Renal pelvis (tissue), 4 donors: Measurements from ENCODE around the gene SLC25A31. TPM values are rescaled to one million over a fixed set of nuclear protein-coding genes. Genes with fewer than 3 reads are reported as not detected.

ENCODE experiments used
- DNase-seq: peaks from one replicate; pipeline ENCODE4 v3.0.0-alpha.2; 2013
- polyA plus RNA-seq, 3 donors: library from polyadenylated mRNA; unstranded; fragments of 120-200 nt; gene quantifications; one replicate each; pipeline ENCODE4 v1.2.1, GENCODE V29; 2013; ENCODE audit not compliant: insufficient read length in 3 of 3

The SLC25A31 gene
- polyA plus RNA-seq, 3 donors = not detected

- DNase-seq = no peak
Measured at GRCh38 chr4:127776620-127777019, 46.4 kb downstream of the SLC25A31 start.

- DNase-seq = no peak
Measured at GRCh38 chr4:127777487-127777886, 47.3 kb downstream of the SLC25A31 start.

GRCh38 chr4:127778102-127778501 is 47.9 kb downstream of the SLC25A31 start:
- peak; percentile 4 for DNase-seq

DNA sequence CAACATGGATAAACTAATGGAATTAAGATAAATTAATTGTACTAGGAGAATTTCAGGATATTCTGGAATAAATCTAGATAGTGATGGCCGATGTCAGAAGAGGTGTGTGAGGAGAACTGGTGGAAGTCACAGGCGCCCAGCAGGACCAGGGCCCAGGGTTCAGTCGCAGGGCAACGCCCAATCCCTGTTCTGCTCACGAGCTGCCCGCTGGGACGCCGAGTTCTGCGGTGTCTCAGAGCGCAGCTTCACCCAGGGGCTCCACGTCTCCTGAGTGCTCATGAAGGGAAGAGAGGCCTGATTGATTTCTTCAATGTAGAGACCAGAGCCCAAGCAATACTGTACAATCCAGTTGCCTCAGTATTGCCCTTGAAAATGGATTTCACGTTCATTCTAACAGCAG is 50.4 kb downstream of the SLC25A31 start:
- no peak for DNase-seq

- DNase-seq = peak; percentile 39
Measured at GRCh38 chr4:127781300-127782024, 51.3 kb downstream of the SLC25A31 start.

DNA sequence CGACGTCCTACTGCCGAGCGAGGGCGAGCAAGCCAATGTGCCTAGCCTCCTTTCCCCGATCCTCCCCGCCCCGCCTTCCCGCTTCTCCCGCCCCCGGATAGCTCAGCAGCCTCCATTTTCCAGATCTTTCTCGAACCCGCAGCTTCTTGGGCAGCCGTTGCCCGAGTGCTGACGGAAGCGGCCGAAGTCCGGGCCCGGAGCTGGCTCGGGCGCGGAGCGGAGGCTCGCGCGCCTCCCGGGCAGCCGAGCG is 51.8 kb downstream of the SLC25A31 start:
- DNase-seq = peak; percentile 87

DNA sequence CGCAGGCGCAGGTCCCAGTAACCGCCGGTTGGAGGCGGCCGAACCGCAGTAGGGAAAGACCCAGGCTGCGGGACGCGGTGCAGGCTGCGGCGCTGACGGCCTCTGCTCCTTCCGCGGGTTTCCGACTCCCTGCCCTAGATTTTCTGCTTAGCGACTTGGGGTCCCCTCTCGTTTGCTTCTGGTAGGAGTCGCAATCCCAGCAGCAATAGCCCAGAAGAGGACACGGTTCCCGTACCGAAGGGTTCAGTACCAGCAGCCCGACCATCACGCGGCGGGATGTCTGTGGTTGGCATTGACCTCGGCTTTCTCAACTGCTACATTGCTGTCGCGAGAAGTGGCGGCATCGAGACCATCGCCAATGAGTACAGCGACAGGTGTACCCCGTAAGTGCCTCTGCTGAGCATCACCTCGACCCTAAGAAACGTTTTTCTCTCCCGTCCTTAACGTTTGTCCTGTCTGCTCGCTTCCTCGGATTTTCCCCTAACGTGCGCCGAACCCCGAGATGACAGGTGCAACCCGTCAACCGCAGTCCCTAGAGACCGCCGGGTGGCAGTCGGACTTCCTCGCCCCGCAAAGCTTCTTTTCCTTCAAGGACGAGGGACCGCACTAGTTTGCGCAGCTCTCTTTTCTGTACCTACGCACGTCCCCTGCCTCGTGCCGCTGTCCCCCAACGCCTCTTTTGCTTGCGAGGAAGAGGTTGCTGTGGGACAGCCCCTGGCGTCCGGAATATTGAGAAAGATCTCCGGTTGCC is 52.2 kb downstream of the SLC25A31 start, which contains the start of gene HSPA4L:
Gene HSPA4L, plus strand, starts transcription at position 48 of the 751 bp plus-strand sequence. Its CDS starts 229 bp downstream, at position 277.
- DNase-seq = peak; percentile 36

- peak; percentile 58 for DNase-seq
Measured at GRCh38 chr4:127783026-127783769, 53.0 kb downstream of the SLC25A31 start.

DNA sequence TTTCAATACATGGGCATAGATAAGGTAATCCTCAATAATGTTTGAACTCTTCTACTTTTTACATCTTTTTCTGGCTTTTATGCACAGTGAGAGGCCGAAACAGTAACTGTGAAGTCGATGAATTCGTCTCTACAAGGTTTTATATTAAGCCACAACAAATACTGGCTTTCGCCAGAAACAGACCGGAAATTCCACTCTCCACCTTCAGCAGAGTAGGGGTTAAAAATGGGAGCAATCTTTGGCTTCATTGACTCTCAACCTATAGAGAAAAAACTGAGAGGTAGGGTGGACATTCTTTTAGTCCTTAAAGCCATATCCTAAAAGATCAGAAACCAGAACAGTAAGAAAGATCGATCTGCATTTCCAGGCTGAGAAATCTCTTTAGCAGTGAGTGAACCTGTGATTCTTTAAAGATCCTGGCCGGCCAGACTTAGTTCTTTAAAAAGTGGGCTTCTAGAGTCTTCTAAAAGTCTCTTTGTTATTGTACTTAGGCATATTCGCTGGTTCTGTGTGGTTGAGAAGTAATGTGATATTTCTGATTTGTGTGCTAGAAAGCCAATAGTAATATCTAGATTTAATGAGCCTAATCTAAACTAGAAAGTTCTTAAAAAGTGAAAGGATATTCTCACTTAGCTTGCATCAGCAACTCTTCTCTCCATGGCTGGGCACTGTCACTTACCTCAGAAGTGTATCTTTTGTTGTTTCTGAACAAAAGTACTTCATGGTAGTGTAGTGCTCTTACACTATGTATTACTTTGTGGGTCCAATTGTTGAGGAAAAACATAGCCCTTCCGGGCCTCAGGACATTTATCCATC is 54.0 kb downstream of the SLC25A31 start:
- no peak for DNase-seq

DNA sequence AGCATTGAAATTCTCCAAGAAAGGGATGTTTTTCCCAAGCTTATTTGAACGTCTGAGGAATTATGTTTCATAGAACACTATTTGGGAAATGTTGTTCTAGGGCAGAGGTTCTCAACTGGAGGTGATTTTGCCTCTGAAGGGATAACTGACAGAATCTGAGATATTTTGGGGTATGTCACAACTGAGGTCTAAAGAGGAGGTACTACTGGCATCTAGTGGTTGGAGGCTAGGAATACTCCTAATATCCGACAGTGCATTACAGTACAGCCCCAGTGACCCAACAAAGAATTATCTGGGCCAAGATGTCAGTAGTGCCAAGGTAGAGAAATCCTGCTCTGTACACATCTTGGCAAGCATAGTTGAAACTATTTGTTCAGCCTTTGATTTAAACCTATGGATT is 58.3 kb downstream of the SLC25A31 start:
- no peak for DNase-seq

DNA sequence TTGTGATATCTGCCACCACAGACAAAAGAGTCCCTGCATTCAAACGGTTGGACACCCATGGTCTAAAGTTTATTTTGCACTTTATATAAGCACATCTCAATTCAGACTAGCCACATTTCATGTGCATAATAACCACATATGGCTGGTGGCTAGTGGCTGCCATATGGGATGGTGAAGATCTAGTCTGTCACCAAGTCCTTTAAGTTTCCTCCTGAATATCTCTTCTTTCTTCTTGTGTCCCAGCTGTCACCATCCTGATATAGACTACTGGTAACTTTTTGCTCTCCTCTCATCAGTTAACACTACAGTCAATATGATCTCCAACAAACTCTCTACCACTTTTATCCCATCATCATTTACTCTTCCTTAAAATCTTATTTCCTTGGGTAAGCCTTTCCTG is 61.2 kb downstream of the SLC25A31 start:
- no peak for DNase-seq

DNA sequence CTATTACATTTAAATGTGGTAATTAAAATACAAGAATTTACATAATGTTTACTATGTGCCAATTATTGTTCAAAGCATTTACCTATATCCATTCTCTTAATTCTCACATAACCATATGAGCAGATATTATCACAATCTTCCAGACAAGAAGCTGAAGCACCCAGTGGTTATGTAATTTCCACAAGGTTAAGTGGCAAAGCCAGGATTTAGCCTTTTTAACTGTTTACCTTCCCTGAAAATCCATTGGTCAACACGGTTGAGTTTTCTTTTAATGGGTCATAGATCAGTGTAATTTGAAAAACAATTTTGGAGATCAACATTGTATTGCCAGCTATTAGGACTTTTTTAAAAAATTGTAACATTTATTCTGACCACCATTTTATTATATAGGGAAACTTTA is 63.3 kb downstream of the SLC25A31 start:
- no peak for DNase-seq

GRCh38 chr4:127799711-127800110 is 69.5 kb downstream of the SLC25A31 start:
- DNase-seq = no peak

GRCh38 chr4:127809173-127809800 is 79.1 kb downstream of the SLC25A31 start:
- no peak for DNase-seq

DNA sequence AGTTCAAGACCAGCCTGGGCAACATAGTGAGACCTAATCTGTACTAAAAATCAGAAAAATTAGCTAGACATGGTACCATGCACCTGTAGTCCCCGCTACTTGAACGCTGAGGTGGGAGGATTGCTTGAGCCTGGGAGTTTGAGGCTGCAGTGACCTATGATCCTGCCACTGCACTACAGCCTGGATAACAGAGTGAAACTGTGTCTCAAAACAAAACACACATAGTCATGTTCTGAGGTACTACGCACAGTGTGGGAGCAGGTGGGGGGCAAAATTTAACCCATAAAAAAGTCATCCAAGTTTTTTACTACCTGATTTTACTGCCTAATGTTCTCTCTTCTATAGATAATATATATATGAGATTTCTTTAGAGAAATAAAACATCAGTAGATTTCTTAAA is 80.4 kb downstream of the SLC25A31 start:
- no peak for DNase-seq

DNA sequence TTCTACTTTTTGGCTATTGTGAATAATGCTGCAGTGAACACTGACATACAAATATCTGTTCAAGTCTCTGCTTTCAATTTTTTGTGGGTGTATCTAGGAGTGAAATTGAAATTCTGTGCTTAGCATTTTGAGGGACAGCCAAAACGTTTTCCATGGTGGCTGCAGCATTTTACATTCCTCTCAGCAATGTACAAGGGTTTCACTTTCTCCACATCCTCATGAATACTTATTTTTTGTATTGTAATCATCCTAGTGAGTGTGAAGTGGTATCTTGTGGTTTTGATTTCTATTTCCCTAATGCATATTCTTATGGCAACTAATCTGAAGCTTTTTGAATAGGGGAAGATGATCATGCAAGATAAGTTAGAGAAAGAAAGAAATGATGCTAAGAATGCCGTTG is 92.2 kb downstream of the SLC25A31 start:
- no peak for DNase-seq

Other genes with a start within 250 kb of the SLC25A31 start
- 10 to 100 TPM; 20.8 to 24.6 (median 23.0) TPM for gene INTU, start 97.4 kb upstream of the SLC25A31 start, polyA plus RNA-seq
- gene HSPA4L, start 51.9 kb downstream of the SLC25A31 start, polyA plus RNA-seq = 1 to 10 TPM; 7.5 to 9.1 (median 9.0) TPM
- gene PLK4, start 150.5 kb downstream of the SLC25A31 start, polyA plus RNA-seq = 10 to 100 TPM; 21.4 to 23.2 (median 22.2) TPM
- 10 to 100 TPM; 16.0 to 31.5 (median 28.1) TPM for gene MFSD8, start 234.8 kb downstream of the SLC25A31 start, polyA plus RNA-seq
- gene ABHD18, start 235.0 kb downstream of the SLC25A31 start, polyA plus RNA-seq = 10 to 100 TPM; 10.1 to 21.7 (median 18.7) TPM